ENCODE data around the gene ITGB3.

GRCh38 chr17:47207143-47208067 lies 46.2 kb upstream of the ITGB3 start:
- TF ChIP-seq CTCF (IDR thresholded peaks at IDR 0.05): no peak
- TF ChIP-seq POLR2A (IDR thresholded peaks at IDR 0.05): no peak

All from uterus (tissue), 2 donors.